Kidney epithelial cell (primary cell): Measurements from ENCODE around the gene ORM2. TPM values are rescaled to one million over a fixed set of nuclear protein-coding genes. Genes with fewer than 3 reads are reported as not detected.
"Not testable (repeated sequence)": the region's sequence is repeated elsewhere in the genome, so short reads cannot be mapped to it uniquely, and the experiment has no call there.

Experiments
- DNase-seq: peaks from one replicate; pipeline ENCODE4 v3.0.0-alpha.2; 2010; ENCODE audit warnings: low read depth
- H3K27me3 ChIP-seq: 2 replicates; pipeline ENCODE4 v1.6.0; 2011; ENCODE audit warnings: low read length; ENCODE audit not compliant: control insufficient read depth, insufficient read depth
- H3K36me3 ChIP-seq: 2 replicates; pipeline ENCODE4 v1.5.1; 2011; ENCODE audit warnings: low read length; ENCODE audit not compliant: control insufficient read depth, insufficient read depth
- H3K4me3 ChIP-seq: 2 replicates; pipeline ENCODE4 v1.5.1; 2011; ENCODE audit warnings: low read depth, mild to moderate bottlenecking, control low read depth, low read length
- CTCF ChIP-seq: IDR thresholded peaks from 2 replicates; pipeline ENCODE4 v1.5.1; 2011; ENCODE audit warnings: mild to moderate bottlenecking, moderate library complexity, low read length, control low read depth, inconsistent platforms; ENCODE audit not compliant: insufficient read depth, poor library complexity, severe bottlenecking
- total RNA-seq: library from RNA; depleted of rRNA; stranded (reverse); fragments of >200 nt; gene quantifications from 2 replicates; pipeline ENCODE4 v1.2.3, GENCODE V29; 2015

The ORM2 gene
- total RNA-seq, result not detected in 2 replicates

DNA sequence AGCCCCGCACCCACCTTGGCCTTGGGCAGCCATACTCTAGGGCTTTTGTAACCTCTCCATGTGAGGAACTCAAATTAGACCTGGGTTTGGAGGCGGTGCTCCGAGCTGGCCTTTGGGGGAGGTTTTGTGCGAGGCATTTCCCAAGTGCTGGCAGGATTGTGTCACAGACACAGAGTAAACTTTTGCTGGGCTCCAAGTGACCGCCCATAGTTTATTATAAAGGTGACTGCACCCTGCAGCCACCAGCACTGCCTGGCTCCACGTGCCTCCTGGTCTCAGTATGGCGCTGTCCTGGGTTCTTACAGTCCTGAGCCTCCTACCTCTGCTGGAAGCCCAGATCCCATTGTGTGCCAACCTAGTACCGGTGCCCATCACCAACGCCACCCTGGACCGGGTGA, at the start of gene ORM2:
ORM2 (plus strand) TSS at position 245 of the 398 bp plus-strand sequence; CDS start at position 281, 36 bp downstream.
- not testable (repeated sequence) for H3K27me3 ChIP-seq, H3K4me3 ChIP-seq, DNase-seq, H3K36me3 ChIP-seq

DNA sequence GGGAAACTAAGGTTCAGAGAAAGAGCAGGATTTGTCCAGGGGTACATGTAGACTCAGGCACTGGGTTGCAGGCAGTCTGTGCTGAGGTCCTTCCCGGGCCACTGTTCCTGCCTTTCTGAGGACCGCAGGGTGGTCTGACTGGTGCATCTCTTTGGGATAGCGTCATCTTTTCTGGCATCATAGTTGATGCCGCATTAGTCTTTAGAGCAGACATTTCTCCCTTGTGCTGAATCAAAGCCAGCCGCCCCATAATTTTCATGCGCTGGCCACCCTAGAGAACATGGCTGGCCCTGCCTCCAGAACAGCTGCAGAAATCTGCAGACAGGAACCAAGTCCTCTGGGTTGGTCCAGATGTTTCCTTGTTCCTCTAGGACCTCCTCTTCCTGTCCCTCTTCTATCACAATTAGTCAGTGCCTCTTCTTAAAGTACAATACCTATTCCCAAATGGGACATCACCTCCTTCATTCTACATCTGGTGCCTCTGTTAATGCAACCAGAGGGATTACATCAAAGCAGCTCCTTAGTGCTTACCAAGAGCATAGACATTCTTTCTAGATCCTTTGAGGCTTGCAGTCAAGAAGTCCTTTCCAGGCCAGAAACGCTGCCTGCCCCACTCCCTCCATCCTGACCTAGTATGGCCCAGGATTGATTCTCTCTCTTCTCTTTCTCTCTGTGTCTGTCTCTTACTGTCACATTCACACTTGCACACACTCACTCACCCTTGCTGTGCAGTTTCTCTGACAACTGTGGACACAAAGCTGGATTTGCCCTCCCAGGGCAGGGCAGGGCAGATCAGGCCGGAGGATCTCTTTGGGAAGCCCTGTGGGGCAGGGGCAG, 48.8 kb upstream of the ORM2 start:
- H3K4me3 ChIP-seq, result no peak overlapping the region
- no peaks in the 10 kb centered on the region for H3K27me3 ChIP-seq
- DNase-seq, result no peak
- H3K36me3 ChIP-seq, result peaks cover 1% of the 10 kb centered on the region
- no peak for TF ChIP-seq CTCF

DNA sequence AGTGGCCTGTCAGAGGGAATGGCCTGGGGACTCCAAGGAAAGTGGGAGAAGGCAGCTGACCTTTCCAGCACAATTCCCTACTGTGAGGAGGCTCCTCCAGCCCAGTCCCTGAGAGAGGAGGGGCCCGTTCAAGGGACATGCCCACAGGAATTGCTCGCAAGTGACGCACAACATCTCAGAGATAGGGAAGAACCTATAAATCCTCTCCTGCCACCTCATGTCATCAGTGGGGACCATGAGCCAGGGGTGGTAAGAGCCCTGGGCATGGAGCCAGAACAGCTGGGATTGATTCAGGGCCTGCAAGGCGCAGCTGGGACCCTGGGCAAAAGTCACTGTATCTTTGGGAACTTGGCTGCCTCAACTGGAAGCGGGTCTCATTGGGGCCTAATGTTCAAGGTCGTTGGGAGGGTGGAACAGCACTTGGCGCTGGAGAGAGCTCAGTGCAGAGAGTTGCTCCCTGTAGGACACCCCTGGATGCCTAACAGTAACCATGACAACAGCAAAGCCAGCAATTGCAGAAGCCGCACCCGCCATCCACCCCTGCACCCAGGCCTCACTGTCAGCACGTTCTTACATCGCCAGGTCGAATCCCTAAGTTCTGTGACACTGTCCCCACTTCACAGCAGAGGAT, 48.1 kb upstream of the ORM2 start:
- H3K4me3 ChIP-seq, result no peak overlapping the region
- peaks cover 1% of the 10 kb centered on the region for H3K36me3 ChIP-seq
- TF ChIP-seq CTCF, result no peak
- DNase-seq, result no peak
- no peaks in the 10 kb centered on the region for H3K27me3 ChIP-seq

GRCh38 chr9:114282104-114282485, 47.6 kb upstream of the ORM2 start:
- TF ChIP-seq CTCF, result no peak
- no peak overlapping the region for H3K4me3 ChIP-seq
- H3K27me3 ChIP-seq, result no peaks in the 10 kb centered on the region
- peaks cover 1% of the 10 kb centered on the region for H3K36me3 ChIP-seq
- no peak for DNase-seq

DNA sequence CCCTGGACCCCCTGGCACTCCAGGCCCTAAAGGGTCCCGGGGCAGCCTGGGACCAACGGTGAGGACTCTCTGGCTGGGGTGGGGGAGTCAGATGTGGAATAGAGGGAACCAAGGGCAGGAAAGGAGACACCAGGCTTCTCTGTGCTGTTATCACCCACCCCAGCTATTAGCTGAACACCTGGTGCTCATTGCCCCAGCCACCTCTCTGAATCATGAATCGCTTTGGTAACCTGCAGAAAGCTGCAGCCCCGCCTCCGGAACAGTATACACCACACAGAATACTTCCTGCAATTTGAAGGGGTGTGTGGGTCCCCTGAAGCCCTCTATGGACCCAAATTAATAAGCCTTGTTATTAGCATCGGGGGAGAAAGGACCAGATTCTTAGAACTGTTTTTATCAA, 47.2 kb upstream of the ORM2 start:
- no peak overlapping the region for H3K4me3 ChIP-seq
- DNase-seq, result no peak
- peaks cover 1% of the 10 kb centered on the region for H3K36me3 ChIP-seq
- no peak for TF ChIP-seq CTCF
- no peaks in the 10 kb centered on the region for H3K27me3 ChIP-seq

DNA sequence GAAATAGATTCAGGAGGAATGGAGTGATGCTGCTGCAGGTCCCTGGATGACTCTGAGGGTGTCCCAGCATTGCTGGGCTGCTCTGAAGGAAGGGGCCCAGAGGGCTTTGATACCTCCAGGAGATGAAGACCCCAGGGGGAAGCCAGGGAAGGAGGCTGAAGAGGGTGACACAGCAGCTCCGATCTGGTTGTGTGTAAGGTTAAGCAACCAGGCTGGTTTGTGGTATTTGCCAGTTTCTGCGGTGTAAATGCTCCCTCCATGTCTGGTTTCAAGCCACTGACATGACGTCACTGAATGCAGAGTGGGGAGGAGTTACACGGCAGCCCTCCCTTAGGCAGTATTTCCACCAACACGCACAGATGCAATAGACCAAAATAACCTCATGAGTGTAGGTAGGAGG, 46.7 kb upstream of the ORM2 start:
- DNase-seq, result peak; percentile 49
- H3K27me3 ChIP-seq, result no peaks in the 10 kb centered on the region
- peaks cover 1% of the 10 kb centered on the region for H3K36me3 ChIP-seq
- H3K4me3 ChIP-seq, result no peak overlapping the region
- no peak for TF ChIP-seq CTCF
